ENCODE measurements around the gene RAB22A.

Gene RAB22A

DNA sequence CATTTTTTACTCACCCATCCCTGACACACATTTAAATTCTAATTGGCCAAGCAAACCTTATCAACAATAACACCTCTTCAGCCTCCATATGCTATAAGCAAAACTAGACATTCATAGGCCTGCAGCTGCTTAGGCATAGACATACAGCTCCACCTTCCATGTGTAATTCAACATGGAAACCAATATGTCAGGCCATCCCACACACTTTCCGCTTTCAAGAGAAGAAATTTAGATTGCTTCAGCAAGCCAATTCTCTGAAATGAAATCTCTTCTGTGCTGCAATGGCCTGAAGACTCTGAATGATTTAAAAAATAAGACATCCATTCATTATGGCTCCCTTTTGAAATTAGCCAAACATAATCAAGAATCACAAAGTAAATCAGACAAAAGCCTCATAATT is 4.5 kb upstream of the RAB22A start:
- Histone ChIP-seq H3K36me3 (ENCODE audit: control insufficient read depth, insufficient read depth, low read length, severe bottlenecking) (peaks cover 6% of the 10 kb centered on the region), H3K4me3 (ENCODE audit: low read length) (no peak overlapping the region), H3K27me3 (replicated peaks; ENCODE audit: control insufficient read depth, insufficient read depth, low read length) (no peaks in the 10 kb centered on the region)

DNA sequence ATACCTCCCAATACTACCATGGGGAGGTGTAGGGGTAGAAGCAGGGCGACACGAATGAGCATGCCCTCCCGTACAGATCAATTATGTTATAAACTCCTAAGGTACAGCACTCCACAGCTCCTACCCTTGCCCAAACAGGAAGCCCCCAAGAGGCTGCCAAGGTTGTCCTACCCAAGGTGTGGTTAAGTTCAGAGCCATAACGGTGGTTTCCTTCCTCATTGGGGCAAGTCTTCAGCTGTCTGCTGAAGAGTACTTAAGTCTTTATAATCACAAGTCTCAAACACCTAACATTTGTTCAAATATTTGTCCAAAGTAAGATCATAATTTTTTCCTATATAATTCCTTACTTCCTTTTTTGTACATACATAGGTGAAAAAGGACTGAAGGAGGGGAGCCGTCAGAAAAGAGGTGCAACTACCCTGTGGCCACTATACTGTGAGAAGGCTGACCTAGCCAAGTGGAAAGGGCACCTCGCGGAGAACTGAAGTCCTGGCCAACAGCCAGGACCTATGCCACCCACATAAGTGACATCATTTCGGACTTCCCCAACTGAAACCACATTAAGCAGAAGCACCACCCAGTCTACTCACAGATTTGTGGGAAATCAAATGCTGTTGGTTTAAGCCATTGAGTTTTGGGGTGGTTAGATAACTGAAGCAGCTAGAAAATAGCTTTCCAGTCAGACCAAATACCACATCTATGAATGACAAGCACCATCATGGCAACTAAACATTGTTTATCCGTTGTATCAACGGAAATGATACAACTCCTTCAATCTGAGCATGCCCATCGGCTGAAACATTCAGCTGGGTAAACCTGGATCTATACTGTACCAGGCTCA is 2.9 kb upstream of the RAB22A start:
- peaks cover 14% of the 10 kb centered on the region for H3K4me1 ChIP-seq (ENCODE audit: control insufficient read depth, insufficient read depth, low read length)
- H3K36me3 ChIP-seq (ENCODE audit: control insufficient read depth, insufficient read depth, low read length, severe bottlenecking) = peaks cover 13% of the 10 kb centered on the region
- DNase-seq (ENCODE audit: low read depth) = peak; percentile 12
- no peak overlapping the region for H3K4me3 ChIP-seq (ENCODE audit: low read length)
- H3K9ac ChIP-seq (ENCODE audit: low read length) = no peak overlapping the region
- no peaks in the 10 kb centered on the region for H3K9me3 ChIP-seq (ENCODE audit: control insufficient read depth, low read length)
- no peaks in the 10 kb centered on the region for H3K27me3 ChIP-seq (replicated peaks; ENCODE audit: control insufficient read depth, insufficient read depth, low read length)

More for the DNA sequence above, 4.5 kb upstream of the RAB22A start:
- Histone ChIP-seq H3K9me3 (ENCODE audit: control insufficient read depth, low read length) (no peaks in the 10 kb centered on the region), H3K4me1 (ENCODE audit: control insufficient read depth, insufficient read depth, low read length) (peaks cover 5% of the 10 kb centered on the region), H3K9ac (ENCODE audit: low read length) (no peak overlapping the region)
- no peak for DNase-seq (ENCODE audit: low read depth)

DNA sequence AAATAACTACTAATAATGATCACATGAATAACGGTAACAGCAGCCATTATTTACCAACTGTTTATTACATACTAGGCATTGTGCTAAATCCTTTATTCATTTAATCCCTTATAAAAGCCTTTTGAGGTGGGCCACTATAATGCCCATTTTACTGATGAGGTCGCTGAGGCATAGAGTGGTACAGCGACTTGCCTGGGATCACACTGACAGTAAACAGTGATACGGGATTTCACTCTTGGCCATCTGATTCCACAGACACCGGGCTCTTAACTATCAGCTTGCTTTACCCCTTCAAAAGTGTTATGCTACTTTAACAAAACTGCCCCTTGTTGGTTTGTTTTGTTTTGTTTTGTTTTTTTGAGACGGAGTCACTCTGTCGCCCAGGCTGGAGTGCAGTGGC is 2.2 kb upstream of the RAB22A start:
- no peaks in the 10 kb centered on the region for H3K9me3 ChIP-seq (ENCODE audit: control insufficient read depth, low read length)
- H3K4me1 ChIP-seq (ENCODE audit: control insufficient read depth, insufficient read depth, low read length) = peaks cover 14% of the 10 kb centered on the region
- no peak overlapping the region for H3K4me3 ChIP-seq (ENCODE audit: low read length)
- H3K36me3 ChIP-seq (ENCODE audit: control insufficient read depth, insufficient read depth, low read length, severe bottlenecking) = peaks cover 13% of the 10 kb centered on the region
- H3K27me3 ChIP-seq (replicated peaks; ENCODE audit: control insufficient read depth, insufficient read depth, low read length) = no peaks in the 10 kb centered on the region
- H3K9ac ChIP-seq (ENCODE audit: low read length) = no peak overlapping the region
- no peak for DNase-seq (ENCODE audit: low read depth)

DNA sequence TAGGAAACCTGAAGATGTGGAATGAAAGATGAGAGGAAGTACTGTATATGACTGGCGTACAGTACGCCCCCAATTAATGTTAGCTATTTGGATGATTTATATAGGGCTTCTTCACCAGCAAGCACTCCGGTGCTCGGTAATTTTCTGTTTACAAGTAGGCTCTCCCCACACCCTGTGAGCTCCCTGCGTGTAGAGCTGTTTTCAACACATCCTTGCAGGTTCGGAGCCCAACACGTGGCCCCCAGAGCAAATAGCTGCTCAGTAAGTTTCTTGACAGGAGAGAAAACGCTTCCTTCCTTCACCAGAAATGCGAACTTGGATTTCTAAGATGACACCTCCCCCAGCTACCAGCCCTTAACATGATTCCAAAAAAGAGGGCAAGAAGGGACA is 1.2 kb upstream of the RAB22A start:
- peaks cover 14% of the 10 kb centered on the region for H3K4me1 ChIP-seq (ENCODE audit: control insufficient read depth, insufficient read depth, low read length)
- H3K4me3 ChIP-seq (ENCODE audit: low read length) = peak overlapping the region; percentile 94

DNA sequence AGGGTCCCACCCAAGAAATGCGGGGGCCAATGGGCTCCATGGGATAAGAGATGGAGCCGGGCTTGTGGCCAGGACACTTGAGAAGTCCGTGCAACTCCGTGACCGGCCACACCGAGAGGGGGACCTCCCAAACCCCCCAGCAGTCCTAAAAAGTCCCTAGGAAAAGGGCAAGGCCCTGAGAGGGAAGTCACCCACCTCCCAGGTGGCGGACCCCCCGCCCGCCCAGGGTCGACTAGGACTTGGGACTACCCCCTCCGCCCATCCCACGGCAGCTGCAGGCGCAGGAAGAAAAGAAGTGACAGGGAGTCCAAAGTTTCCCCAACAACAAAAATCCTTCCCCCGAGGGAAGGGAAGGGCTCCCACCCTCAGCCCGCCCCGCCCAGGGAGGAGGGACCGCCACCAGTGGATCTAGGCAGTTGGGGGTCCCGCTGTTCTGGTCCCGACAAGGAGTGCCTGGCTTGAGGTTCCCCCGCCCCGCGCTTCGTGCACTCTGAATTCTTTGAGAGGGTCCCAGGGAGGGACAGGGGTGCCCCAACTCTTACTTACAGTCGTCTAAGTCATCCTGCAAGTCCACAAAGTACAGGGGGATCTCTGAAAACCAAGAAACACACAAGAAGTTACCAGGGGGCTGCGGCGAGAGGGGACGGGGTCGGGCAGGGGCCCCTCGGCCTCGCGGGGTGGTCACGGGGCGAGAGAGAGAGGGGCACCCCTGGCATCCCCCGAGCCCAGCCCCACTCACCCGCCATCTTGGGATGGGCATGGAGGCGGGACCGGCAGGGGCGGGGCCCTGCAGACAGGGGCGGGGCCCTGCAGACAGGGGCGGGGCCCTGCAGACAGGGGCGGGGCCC is 611 bp upstream of the RAB22A start:
- DNase-seq (ENCODE audit: low read depth) = peak; percentile 76
- Histone ChIP-seq H3K9me3 (ENCODE audit: control insufficient read depth, low read length) (no peaks in the 10 kb centered on the region), H3K4me1 (ENCODE audit: control insufficient read depth, insufficient read depth, low read length) (peaks cover 14% of the 10 kb centered on the region), H3K9ac (ENCODE audit: low read length) (peak overlapping the region; percentile 94), H3K27me3 (replicated peaks; ENCODE audit: control insufficient read depth, insufficient read depth, low read length) (no peaks in the 10 kb centered on the region), H3K4me3 (ENCODE audit: low read length) (peak overlapping the region; percentile 94), H3K36me3 (ENCODE audit: control insufficient read depth, insufficient read depth, low read length, severe bottlenecking) (peaks cover 26% of the 10 kb centered on the region)

More for the DNA sequence above, 1.2 kb upstream of the RAB22A start:
- Histone ChIP-seq H3K27me3 (replicated peaks; ENCODE audit: control insufficient read depth, insufficient read depth, low read length) (no peaks in the 10 kb centered on the region), H3K36me3 (ENCODE audit: control insufficient read depth, insufficient read depth, low read length, severe bottlenecking) (peaks cover 20% of the 10 kb centered on the region), H3K9me3 (ENCODE audit: control insufficient read depth, low read length) (no peaks in the 10 kb centered on the region), H3K9ac (ENCODE audit: low read length) (peak overlapping the region; percentile 94)
- DNase-seq (ENCODE audit: low read depth) = no peak

DNA sequence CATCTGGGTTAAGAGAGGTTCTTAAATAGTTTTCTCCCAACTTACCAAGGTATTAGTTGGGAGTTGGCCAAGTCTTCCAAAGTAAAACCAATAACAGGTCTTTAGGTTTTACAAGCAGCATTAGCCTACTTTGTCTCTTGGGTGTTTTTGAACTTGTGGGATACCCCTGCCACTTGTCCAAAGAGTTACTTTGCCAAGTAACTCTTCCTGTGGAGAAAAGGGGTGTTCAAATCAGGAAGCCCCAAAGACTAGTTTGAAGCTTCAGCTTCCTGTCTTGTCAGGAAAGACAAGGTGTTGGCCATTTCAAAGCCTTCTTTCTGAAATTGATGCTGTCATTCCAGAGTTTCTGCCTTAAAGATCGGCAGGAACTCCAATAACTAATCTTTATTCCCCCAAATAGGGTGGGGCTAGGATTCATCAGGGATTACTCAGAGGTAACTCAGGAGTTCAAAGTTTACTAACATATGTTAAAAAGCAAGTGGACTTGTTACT is 822 bp downstream of the RAB22A start:
- H3K4me1 ChIP-seq (ENCODE audit: control insufficient read depth, insufficient read depth, low read length) = peaks cover 14% of the 10 kb centered on the region
- H3K36me3 ChIP-seq (ENCODE audit: control insufficient read depth, insufficient read depth, low read length, severe bottlenecking) = peaks cover 25% of the 10 kb centered on the region
- H3K9me3 ChIP-seq (ENCODE audit: control insufficient read depth, low read length) = no peaks in the 10 kb centered on the region
- H3K27me3 ChIP-seq (replicated peaks; ENCODE audit: control insufficient read depth, insufficient read depth, low read length) = no peaks in the 10 kb centered on the region
- peak; percentile 32 for DNase-seq (ENCODE audit: low read depth)
- H3K9ac ChIP-seq (ENCODE audit: low read length) = peak overlapping the region; percentile 95
- peak overlapping the region; percentile 88 for H3K4me3 ChIP-seq (ENCODE audit: low read length)

DNA sequence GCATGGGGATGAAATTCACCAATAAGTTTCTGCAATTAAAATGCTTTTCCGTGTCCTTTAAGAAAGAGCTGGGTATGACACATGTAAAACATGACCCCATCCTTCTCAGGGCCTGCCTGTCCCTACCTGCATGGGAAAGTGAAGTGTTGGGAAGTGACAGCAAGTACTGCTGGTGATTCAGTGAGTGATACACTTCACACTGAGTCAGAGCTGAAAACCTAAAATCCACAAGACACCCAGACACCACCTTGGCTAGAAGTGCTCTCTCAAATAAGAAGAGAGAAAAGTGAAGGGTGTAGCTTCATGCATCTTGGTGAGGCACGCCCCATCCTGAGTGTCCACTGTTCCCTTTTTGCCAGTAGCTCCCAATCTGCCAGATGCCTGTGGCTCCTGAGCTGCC is 3.3 kb downstream of the RAB22A start:
- no peak overlapping the region for H3K4me3 ChIP-seq (ENCODE audit: low read length)
- H3K9ac ChIP-seq (ENCODE audit: low read length) = no peak overlapping the region
- peaks cover 36% of the 10 kb centered on the region for H3K36me3 ChIP-seq (ENCODE audit: control insufficient read depth, insufficient read depth, low read length, severe bottlenecking)
- no peaks in the 10 kb centered on the region for H3K27me3 ChIP-seq (replicated peaks; ENCODE audit: control insufficient read depth, insufficient read depth, low read length)
- H3K9me3 ChIP-seq (ENCODE audit: control insufficient read depth, low read length) = no peaks in the 10 kb centered on the region
- no peak for DNase-seq (ENCODE audit: low read depth)
- peaks cover 14% of the 10 kb centered on the region for H3K4me1 ChIP-seq (ENCODE audit: control insufficient read depth, insufficient read depth, low read length)

DNA sequence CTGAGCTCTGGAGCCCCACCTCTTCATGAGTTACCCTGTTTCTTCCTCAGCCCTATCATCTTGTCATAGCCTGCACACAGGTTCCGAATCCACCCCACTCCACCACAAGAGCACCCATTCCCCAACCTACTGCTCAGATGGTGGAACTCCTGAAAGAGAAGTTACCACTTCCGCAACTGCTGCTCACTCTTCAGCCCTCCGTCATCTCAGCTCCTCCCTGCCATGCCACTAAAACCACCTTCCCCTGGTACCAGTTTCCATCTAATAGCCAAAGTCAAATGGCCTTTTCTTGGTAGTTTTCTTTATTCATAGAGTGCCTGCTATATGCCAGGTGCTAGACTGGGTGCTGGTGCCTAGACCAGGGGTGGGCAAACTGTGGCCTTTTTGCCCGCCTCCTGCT is 3.9 kb downstream of the RAB22A start:
- Histone ChIP-seq H3K36me3 (ENCODE audit: control insufficient read depth, insufficient read depth, low read length, severe bottlenecking) (peaks cover 39% of the 10 kb centered on the region), H3K27me3 (replicated peaks; ENCODE audit: control insufficient read depth, insufficient read depth, low read length) (no peaks in the 10 kb centered on the region), H3K4me1 (ENCODE audit: control insufficient read depth, insufficient read depth, low read length) (peaks cover 10% of the 10 kb centered on the region), H3K4me3 (ENCODE audit: low read length) (no peak overlapping the region), H3K9me3 (ENCODE audit: control insufficient read depth, low read length) (no peaks in the 10 kb centered on the region), H3K9ac (ENCODE audit: low read length) (no peak overlapping the region)
- no peak for DNase-seq (ENCODE audit: low read depth)

DNA sequence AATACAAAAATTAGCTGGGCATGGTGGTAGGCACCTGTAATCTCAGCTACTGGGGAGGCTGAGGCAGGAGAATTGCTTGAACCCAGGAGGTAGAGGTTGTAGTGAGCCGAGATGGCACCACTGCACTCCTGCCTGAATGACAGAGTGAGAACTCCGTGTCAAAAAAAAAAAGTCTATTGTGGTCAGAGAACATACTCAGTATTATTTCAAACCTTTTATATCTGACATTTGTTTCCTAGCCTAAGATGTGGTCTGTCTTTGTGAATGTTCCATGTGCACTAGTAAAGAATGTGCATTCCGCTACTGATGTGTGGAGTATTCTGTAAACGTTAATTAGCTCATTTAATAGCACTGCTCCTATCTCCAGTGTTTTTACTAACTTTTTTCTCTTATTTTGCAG is 11.7 kb downstream of the RAB22A start:
- no peak for DNase-seq (ENCODE audit: low read depth)
- Histone ChIP-seq H3K9ac (ENCODE audit: low read length) (no peak overlapping the region), H3K27me3 (replicated peaks; ENCODE audit: control insufficient read depth, insufficient read depth, low read length) (no peaks in the 10 kb centered on the region), H3K4me1 (ENCODE audit: control insufficient read depth, insufficient read depth, low read length) (peaks cover 11% of the 10 kb centered on the region), H3K36me3 (ENCODE audit: control insufficient read depth, insufficient read depth, low read length, severe bottlenecking) (peaks cover 19% of the 10 kb centered on the region), H3K9me3 (ENCODE audit: control insufficient read depth, low read length) (no peaks in the 10 kb centered on the region), H3K4me3 (ENCODE audit: low read length) (no peak overlapping the region)

DNA sequence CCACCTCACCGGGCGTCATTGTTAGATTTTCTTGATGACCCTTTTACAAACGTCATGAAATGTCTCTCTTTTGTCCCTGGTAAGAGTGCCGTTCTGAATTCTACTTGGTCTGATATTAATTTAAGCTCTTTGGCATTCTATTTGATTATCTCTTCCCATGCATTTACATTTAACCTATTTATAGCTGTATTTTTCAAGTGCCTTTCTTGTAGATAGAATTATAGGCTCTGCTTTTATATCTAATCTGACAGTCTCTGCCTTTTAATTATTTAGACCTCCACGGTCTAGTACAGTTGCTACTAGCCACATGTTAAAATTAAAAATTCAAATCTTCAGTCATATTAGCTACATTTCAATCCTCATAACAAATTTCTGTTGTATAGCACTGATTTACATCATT is 12.6 kb downstream of the RAB22A start:
- no peak for DNase-seq (ENCODE audit: low read depth)
- Histone ChIP-seq H3K27me3 (replicated peaks; ENCODE audit: control insufficient read depth, insufficient read depth, low read length) (no peaks in the 10 kb centered on the region), H3K36me3 (ENCODE audit: control insufficient read depth, insufficient read depth, low read length, severe bottlenecking) (peaks cover 12% of the 10 kb centered on the region), H3K9me3 (ENCODE audit: control insufficient read depth, low read length) (no peaks in the 10 kb centered on the region), H3K9ac (ENCODE audit: low read length) (no peak overlapping the region), H3K4me3 (ENCODE audit: low read length) (no peak overlapping the region), H3K4me1 (ENCODE audit: control insufficient read depth, insufficient read depth, low read length) (peaks cover 11% of the 10 kb centered on the region)

DNA sequence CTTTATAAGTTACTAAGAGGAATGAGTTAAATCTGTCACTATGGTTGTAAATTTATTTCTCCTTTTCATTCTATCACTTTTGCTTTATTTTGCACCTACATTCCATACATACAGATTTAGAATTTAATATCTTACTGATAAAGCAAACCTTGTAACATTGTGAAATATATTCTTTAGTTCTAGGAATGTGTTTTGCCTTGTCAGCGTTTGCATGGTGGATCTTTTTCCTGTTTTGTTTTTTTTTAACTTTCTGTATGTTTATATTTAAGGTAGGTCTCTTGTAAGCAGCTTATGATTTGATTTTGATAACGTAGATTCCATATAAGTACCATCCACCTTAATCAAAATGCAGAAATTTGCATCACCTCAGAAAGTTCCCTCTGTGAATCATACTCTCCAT is 16.4 kb downstream of the RAB22A start:
- Histone ChIP-seq H3K4me1 (ENCODE audit: control insufficient read depth, insufficient read depth, low read length) (peaks cover 27% of the 10 kb centered on the region), H3K9ac (ENCODE audit: low read length) (no peak overlapping the region), H3K27me3 (replicated peaks; ENCODE audit: control insufficient read depth, insufficient read depth, low read length) (no peaks in the 10 kb centered on the region), H3K4me3 (ENCODE audit: low read length) (no peak overlapping the region), H3K36me3 (ENCODE audit: control insufficient read depth, insufficient read depth, low read length, severe bottlenecking) (no peaks in the 10 kb centered on the region), H3K9me3 (ENCODE audit: control insufficient read depth, low read length) (no peaks in the 10 kb centered on the region)
- DNase-seq (ENCODE audit: low read depth) = no peak
